Measurements from ENCODE around the gene IL21.

Gene IL21

GRCh38 chr4:122621016-122621507 is at the start of gene IL21:
IL21 (minus strand) TSS chr4:122621066; CDS start chr4:122621011, 55 bp downstream.
- H3K4me3 ChIP-seq (ENCODE audit: low read length), result no peak within 1 kb of the TSS
- no peak for DNase-seq (ENCODE audit: low read depth)
- TF ChIP-seq CTCF (conservative IDR thresholded peaks at IDR 0.05; ENCODE audit: low read length), result no peak

GRCh38 chr4:122669911-122670738 is 49.3 kb upstream of the IL21 start:
- no peak for TF ChIP-seq CTCF (conservative IDR thresholded peaks at IDR 0.05; ENCODE audit: low read length)
- no peak overlapping the region for H3K4me3 ChIP-seq (ENCODE audit: low read length)

GRCh38 chr4:122668241-122668640 is 47.4 kb upstream of the IL21 start:
- DNase-seq (ENCODE audit: low read depth), result peak; percentile 89
- H3K4me3 ChIP-seq (ENCODE audit: low read length), result no peak overlapping the region

More at GRCh38 chr4:122669911-122670738, 49.3 kb upstream of the IL21 start:
- DNase-seq (ENCODE audit: low read depth), result no peak

GRCh38 chr4:122666527-122667245 is 45.8 kb upstream of the IL21 start:
- TF ChIP-seq CTCF (conservative IDR thresholded peaks at IDR 0.05; ENCODE audit: low read length), result no peak
- DNase-seq (ENCODE audit: low read depth), result peak; percentile 96
- H3K4me3 ChIP-seq (ENCODE audit: low read length), result no peak overlapping the region

More at GRCh38 chr4:122668241-122668640, 47.4 kb upstream of the IL21 start:
- TF ChIP-seq CTCF (conservative IDR thresholded peaks at IDR 0.05; ENCODE audit: low read length), result no peak

- TF ChIP-seq CTCF (conservative IDR thresholded peaks at IDR 0.05; ENCODE audit: low read length), result no peak
- peak; percentile 93 for DNase-seq (ENCODE audit: low read depth)
- no peak overlapping the region for H3K4me3 ChIP-seq (ENCODE audit: low read length)
These were observed 44.5 kb upstream of the IL21 start for GRCh38 chr4:122665161-122665929.

- TF ChIP-seq CTCF (conservative IDR thresholded peaks at IDR 0.05; ENCODE audit: low read length), result no peak
- no peak overlapping the region for H3K4me3 ChIP-seq (ENCODE audit: low read length)
- peak; percentile 65 for DNase-seq (ENCODE audit: low read depth)
These were observed 43.1 kb upstream of the IL21 start for GRCh38 chr4:122663814-122664610.

Data from AG10803 (cell line).